PC-9 (cell line): ENCODE measurements around the gene ARFGAP1. TPM values are rescaled to one million over a fixed set of nuclear protein-coding genes. Genes with fewer than 3 reads are reported as not detected.

Experiments
- Bru-seq: library from RNA; stranded (reverse); fragments of 400-500 nt; gene quantifications from one replicate; lab custom pipeline; 2021; lab: Mats Ljungman, UMichigan
- BruChase-seq, 2 experiments: library from RNA; stranded (reverse); fragments of 400-500 nt; gene quantifications; one replicate each; lab custom pipeline; 2021; lab: Mats Ljungman, UMichigan
- BruUV-seq: library from RNA; stranded (reverse); fragments of 400-500 nt; replicated peaks from 2 replicates; lab custom pipeline; 2021; lab: Mats Ljungman, UMichigan
- CTCF ChIA-PET: fragments of 300-600 bp; sonication (Branson Sonifier 250); formaldehyde crosslinking; loops from one replicate; lab custom pipeline; 2022; ENCODE audit warnings: antibody characterized with exemption; lab: Charles Lee
- POLR2A ChIA-PET: fragments of 300-600 bp; sonication (Branson Sonifier 250); formaldehyde crosslinking; loops from one replicate; lab custom pipeline; 2022; ENCODE audit warnings: antibody characterized with exemption; ENCODE audit not compliant: unreplicated experiment; lab: Charles Lee
- DNase-seq, 2 experiments: peaks; one replicate each; pipeline versions ENCODE4 v3.0.0 to v3.0.0-alpha.2; 2015 to 2022; ENCODE audit warnings: mixed read lengths in 1 of 2
- H2AFZ ChIP-seq: fragments of 200-600 bp; sonication (generic); 2 replicates; pipeline ENCODE4 v1.8.1; 2017; ENCODE audit warnings: antibody characterized with exemption
- H3F3A ChIP-seq: fragments of 200-600 bp; sonication (generic); 2 replicates; pipeline ENCODE4 v1.8.1; 2017; ENCODE audit warnings: antibody characterized with exemption, mild to moderate bottlenecking, low read depth; ENCODE audit not compliant: insufficient read depth
- H3K27ac ChIP-seq: fragments of 200-600 bp; sonication (generic); 2 replicates; pipeline ENCODE4 v1.6.1; 2016; ENCODE audit warnings: mixed run types
- H3K27me3 ChIP-seq: fragments of 200-600 bp; sonication (generic); 2 replicates; pipeline ENCODE4 v1.6.1; 2016; ENCODE audit warnings: low read depth, mixed run types; ENCODE audit not compliant: insufficient read depth
- H3K36me3 ChIP-seq: fragments of 200-600 bp; sonication (generic); 2 replicates; pipeline ENCODE4 v1.6.1; 2016; ENCODE audit warnings: low read depth, mixed run types
- H3K4me1 ChIP-seq: fragments of 200-600 bp; sonication (generic); replicated peaks from 2 replicates; pipeline ENCODE4 v1.6.1; 2016; ENCODE audit warnings: mixed run types; ENCODE audit not compliant: insufficient read depth
- H3K4me2 ChIP-seq: fragments of 200-600 bp; sonication (generic); 2 replicates; pipeline ENCODE4 v1.6.1; 2017; ENCODE audit warnings: mixed run types
- H3K4me3 ChIP-seq: fragments of 200-600 bp; sonication (generic); 2 replicates; pipeline ENCODE4 v1.6.1; 2016; ENCODE audit warnings: mixed run types
- H3K79me2 ChIP-seq: fragments of 200-600 bp; sonication (generic); 2 replicates; pipeline ENCODE4 v1.6.1; 2017; ENCODE audit warnings: low read depth, mixed run types
- H3K9me2 ChIP-seq: fragments of 200-600 bp; sonication (generic); 2 replicates; pipeline ENCODE4 v1.8.1; 2017; ENCODE audit warnings: mild to moderate bottlenecking; ENCODE audit not compliant: insufficient read depth
- H3K9me3 ChIP-seq: fragments of 200-600 bp; sonication (generic); 2 replicates; pipeline ENCODE4 v1.8.1; 2016; ENCODE audit warnings: low read depth; ENCODE audit not compliant: insufficient read depth
- H4K20me1 ChIP-seq: fragments of 200-600 bp; sonication (generic); 2 replicates; pipeline ENCODE4 v1.8.1; 2017; ENCODE audit not compliant: insufficient read depth
- EZH2 ChIP-seq: fragments of 200-600 bp; sonication (generic); IDR thresholded peaks from 2 replicates; pipeline ENCODE4 v1.8.0; 2017; ENCODE audit warnings: antibody characterized with exemption, low read depth
- intact Hi-C: fragments of 100-400 bp; cut with micrococcal nuclease; formaldehyde crosslinking; loops from one replicate; pipeline ENCODE4 v1.10.0; 2022; ENCODE audit not compliant: unreplicated experiment
- long read RNA-seq: library from polyadenylated mRNA; stranded (forward); transcript quantifications from one replicate; pipeline ENCODE4 v2.0.0, GENCODE V29; 2022
- total RNA-seq: library from RNA; stranded (reverse); gene quantifications from 2 replicates; pipeline ENCODE4 v1.2.3, GENCODE V29; 2021
- TF ChIP-seq, protein P1 (sequence below): fragments of 200-600 bp; sonication (generic); conservative IDR thresholded peaks from 2 replicates; pipeline ENCODE4 v1.6.1; 2017; ENCODE audit warnings: mixed run types, antibody characterized with exemption, mild to moderate bottlenecking, moderate library complexity

ARFGAP1 gene
- 89.0 and 101 TPM in 2 replicates for total RNA-seq
- Bru-seq, nascent RNA: percentile 66 among the genes with signal in this experiment
- percentile 86 among the genes with signal in this experiment for BruChase-seq, experiment 1, labeled RNA remaining after a 2-hour chase
- BruChase-seq, experiment 2, labeled RNA remaining after a 6-hour chase: percentile 89 among the genes with signal in this experiment
- long read RNA-seq, transcript ARFGAP1-203 (13 exons, 3,281 nt): major isoform, 12 of 33 reads
- long read RNA-seq, partial matches to known transcripts: 3 of 33 reads
- long read RNA-seq, other reads (novel, unspliced or antisense): 16 of 33 reads

DNA sequence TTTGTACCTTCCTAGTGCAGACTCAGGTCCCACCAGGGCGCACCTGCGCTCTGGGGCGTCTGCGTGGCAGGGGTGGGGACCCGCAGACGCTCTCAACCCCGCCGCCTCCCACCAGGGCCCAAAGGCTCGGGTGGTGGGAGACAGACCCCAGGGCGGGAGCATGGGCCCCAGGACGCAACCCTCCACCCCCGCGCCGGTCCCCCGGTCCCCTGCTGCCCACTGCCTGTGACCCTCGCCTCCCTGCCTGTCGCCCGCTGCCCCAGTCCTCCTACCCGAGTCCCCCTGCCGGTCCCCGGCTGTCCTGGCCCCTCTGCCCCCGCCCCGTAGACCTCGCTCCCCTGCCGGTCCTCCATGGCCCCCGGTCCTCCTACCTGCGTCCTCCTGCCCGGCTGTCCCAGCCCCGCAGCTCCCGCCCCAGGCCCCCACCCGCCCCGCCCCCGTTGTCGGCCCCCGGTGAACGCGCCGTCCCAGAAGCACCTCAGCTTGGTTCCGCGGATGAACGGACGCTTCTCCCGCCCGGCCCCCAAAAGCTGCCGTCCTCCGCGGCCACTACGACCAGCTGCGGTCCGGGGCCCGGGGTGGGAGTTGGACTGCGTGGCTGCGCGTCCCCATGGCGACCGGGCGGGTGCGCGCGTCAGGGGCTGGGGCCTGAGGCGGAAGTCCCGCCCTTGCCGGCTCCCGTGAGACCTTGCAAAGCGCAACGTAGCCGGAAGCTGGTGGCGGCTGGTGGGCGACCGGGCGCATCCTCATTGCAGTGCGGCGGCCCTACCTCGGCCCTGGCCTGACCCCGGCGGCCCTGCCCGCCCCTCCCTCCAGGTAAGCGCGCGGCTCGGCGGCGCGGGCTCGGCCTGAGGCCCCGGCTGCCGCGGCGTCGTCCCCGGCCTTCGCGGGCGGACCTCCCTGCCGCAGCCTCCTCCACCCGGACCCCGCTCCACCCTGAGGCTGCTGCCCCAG, at the start of gene ARFGAP1:
Gene ARFGAP1 (plus strand): TSS at position 709 of the 954 bp plus-strand sequence. CDS start 2,768 bp downstream, outside the sequence.
- Histone ChIP-seq H3K36me3 (peaks cover 15% of the 10 kb centered on the region; the same call in 1 of the 2 replicates), H3K27ac (peak within 1 kb of the TSS; percentile 10; the same call in 1 of the 2 replicates), H3K4me1 (peaks cover 18% of the 10 kb centered on the region), H3K27me3 (no peaks in the 10 kb centered on the region), H3K9me3 (no peaks in the 10 kb centered on the region), H4K20me1 (peaks cover 41% of the 10 kb centered on the region), H3K4me3 (peak within 1 kb of the TSS; percentile 91), H3K9me2 (no peaks in the 10 kb centered on the region), H3K79me2 (peaks cover 49% of the 10 kb centered on the region), H3F3A (no peaks in the 10 kb centered on the region; the same call in 1 of the 2 replicates), H3K4me2 (peak within 1 kb of the TSS; percentile 99), H2AFZ (peak within 1 kb of the TSS; percentile 73)
- BruUV-seq: no TSS peak
- POLR2A ChIA-PET: interaction anchor here (0.5 to 0.8 kb wide), 3 partner anchors 35 to 791 kb away, joined by 4 to 19 read pairs (median 16); partner anchors contain the start of gene TCEA2
- no peak for TF ChIP-seq EZH2
- TF ChIP-seq, protein P1, sequence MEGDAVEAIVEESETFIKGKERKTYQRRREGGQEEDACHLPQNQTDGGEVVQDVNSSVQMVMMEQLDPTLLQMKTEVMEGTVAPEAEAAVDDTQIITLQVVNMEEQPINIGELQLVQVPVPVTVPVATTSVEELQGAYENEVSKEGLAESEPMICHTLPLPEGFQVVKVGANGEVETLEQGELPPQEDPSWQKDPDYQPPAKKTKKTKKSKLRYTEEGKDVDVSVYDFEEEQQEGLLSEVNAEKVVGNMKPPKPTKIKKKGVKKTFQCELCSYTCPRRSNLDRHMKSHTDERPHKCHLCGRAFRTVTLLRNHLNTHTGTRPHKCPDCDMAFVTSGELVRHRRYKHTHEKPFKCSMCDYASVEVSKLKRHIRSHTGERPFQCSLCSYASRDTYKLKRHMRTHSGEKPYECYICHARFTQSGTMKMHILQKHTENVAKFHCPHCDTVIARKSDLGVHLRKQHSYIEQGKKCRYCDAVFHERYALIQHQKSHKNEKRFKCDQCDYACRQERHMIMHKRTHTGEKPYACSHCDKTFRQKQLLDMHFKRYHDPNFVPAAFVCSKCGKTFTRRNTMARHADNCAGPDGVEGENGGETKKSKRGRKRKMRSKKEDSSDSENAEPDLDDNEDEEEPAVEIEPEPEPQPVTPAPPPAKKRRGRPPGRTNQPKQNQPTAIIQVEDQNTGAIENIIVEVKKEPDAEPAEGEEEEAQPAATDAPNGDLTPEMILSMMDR: no peak
- peak; percentile 86 to 90 for DNase-seq
- CTCF ChIA-PET: interaction anchor here (0.6 to 1.9 kb wide), 2 partner anchors 49 to 75 kb away, joined by 4 to 13 read pairs; no protein-coding TSS in a partner anchor
- intact Hi-C loops: no loop called here

DNA sequence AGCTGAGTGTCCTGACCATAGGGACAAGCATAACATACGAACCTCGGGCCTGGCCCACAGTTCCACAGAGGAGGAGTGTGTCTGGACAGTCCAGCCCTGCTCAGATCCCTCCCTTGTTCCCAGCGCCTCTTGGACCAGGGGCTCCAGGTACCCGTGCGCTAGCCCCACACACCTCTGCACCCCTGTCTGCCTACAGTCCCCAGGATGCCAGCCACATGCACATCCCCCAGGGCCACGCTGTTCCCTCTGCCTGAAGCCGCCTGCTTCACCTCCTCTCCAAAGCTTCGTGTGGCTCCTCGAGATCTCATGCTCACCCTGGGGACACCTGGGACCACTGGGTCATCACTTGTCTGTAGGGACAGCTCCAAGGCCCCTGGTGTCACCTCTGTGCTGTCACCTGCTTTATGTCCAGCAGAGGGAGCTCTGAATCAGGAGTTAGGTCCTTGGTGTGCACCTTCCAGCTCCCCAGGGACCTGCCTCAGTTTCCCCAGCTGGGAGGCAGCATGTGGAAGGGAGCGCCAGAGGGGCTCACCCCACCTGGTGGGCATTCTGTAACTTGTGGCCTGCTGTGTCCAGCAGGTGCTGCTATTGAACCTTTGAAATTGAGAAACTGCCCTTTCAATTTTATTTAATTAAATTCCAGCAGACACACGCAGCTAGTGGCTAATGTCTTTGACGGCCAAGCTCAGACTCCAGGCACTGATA, 49.3 kb upstream of the ARFGAP1 start:
- intact Hi-C loops: loop anchor here (5.0 kb wide), 1 partner anchor 69 kb away; the partner anchor contains the start of gene COL20A1
- Histone ChIP-seq H3K27ac (no peak overlapping the region), H3K9me3 (no peaks in the 10 kb centered on the region), H3F3A (peaks cover 33% of the 10 kb centered on the region), H4K20me1 (0 out of 2 replicates have a peak, but pooled peaks cover 4% of the 10 kb centered on the region), H3K4me2 (0 out of 2 replicates have a peak overlapping the region, but pooled peaks have one; percentile 3), H2AFZ (no peak overlapping the region), H3K9me2 (no peaks in the 10 kb centered on the region), H3K4me1 (peaks cover 44% of the 10 kb centered on the region), H3K4me3 (no peak overlapping the region), H3K27me3 (peaks cover 17% of the 10 kb centered on the region), H3K36me3 (no peaks in the 10 kb centered on the region), H3K79me2 (no peaks in the 10 kb centered on the region)
- TF ChIP-seq EZH2: no peak
- TF ChIP-seq, protein P1: peak; percentile 99
- POLR2A ChIA-PET: interaction anchor here (0.7 to 1.0 kb wide), 2 partner anchors 10 to 12 kb away, joined by 5 to 11 read pairs; no protein-coding TSS in a partner anchor
- peak in 1 of 2 experiments; percentile 51 for DNase-seq
- BruUV-seq: no TSS peak
- CTCF ChIA-PET: interaction anchor here (0.8 to 2.3 kb wide), 11 partner anchors 9 to 429 kb away, joined by 3 to 13 read pairs (median 7); partner anchors contain the start of gene ARFGAP1
